HG03108 (cell line): ENCODE data around the gene PRM1.
A peak's percentile ranks its signal among the peaks of the same experiment; 100 is the strongest.

Experiments used
- ATAC-seq: cut with Tn5 transposase; IDR thresholded peaks from one replicate; pipeline ENCODE4 v1.9.1; 2021; ENCODE audit warnings: moderate library complexity; ENCODE audit not compliant: unreplicated experiment

Gene PRM1

GRCh38 chr16:11314309-11314894 lies 33.3 kb upstream of the PRM1 start:
- ATAC-seq, result no peak

- ATAC-seq, result no peak
Observed at GRCh38 chr16:11313493-11314308, 32.6 kb upstream of the PRM1 start.

- no peak for ATAC-seq
Observed at GRCh38 chr16:11312718-11313492, 31.8 kb upstream of the PRM1 start.

GRCh38 chr16:11310997-11311561 lies 29.9 kb upstream of the PRM1 start:
- peak; percentile 31 for ATAC-seq

- ATAC-seq, result no peak
Observed at GRCh38 chr16:11310634-11310977, 29.5 kb upstream of the PRM1 start.

- ATAC-seq, result peak; percentile 34
Observed at GRCh38 chr16:11309895-11310633, 28.9 kb upstream of the PRM1 start.

- peak; percentile 28 for ATAC-seq
Observed at GRCh38 chr16:11308493-11309283, 27.6 kb upstream of the PRM1 start.

- no peak for ATAC-seq
Observed at GRCh38 chr16:11307639-11308492, 26.7 kb upstream of the PRM1 start.

GRCh38 chr16:11306997-11307638 lies 26.0 kb upstream of the PRM1 start:
- no peak for ATAC-seq

- no peak for ATAC-seq
Observed at GRCh38 chr16:11306381-11306780, 25.3 kb upstream of the PRM1 start.

GRCh38 chr16:11303405-11304138 lies 22.4 kb upstream of the PRM1 start:
- ATAC-seq, result no peak

GRCh38 chr16:11302977-11303376 lies 21.8 kb upstream of the PRM1 start:
- no peak for ATAC-seq

GRCh38 chr16:11301645-11302501 lies 20.7 kb upstream of the PRM1 start:
- no peak for ATAC-seq

GRCh38 chr16:11300560-11300892 lies 19.4 kb upstream of the PRM1 start:
- ATAC-seq, result no peak

- no peak for ATAC-seq
Observed at GRCh38 chr16:11299865-11300559, 18.9 kb upstream of the PRM1 start.

GRCh38 chr16:11298950-11299547 lies 17.9 kb upstream of the PRM1 start:
- peak; percentile 45 for ATAC-seq
